Urothelium cell line (cell line): ENCODE measurements around the gene LRRTM4.
"Not testable (repeated sequence)": the region's sequence is repeated elsewhere in the genome, so short reads cannot be mapped to it uniquely, and the experiment has no call there.

Experiments used
- DNase-seq: peaks from one replicate; pipeline ENCODE4 v3.0.0; 2011; ENCODE audit warnings: low spot score, mixed read lengths
- FAIRE-seq: peaks from 2 replicates; lab custom pipeline; 2011; peaks lifted over from hg19 to GRCh38; lab: Jason Lieb, UNC

LRRTM4 gene

GRCh38 chr2:76793647-76794334 lies 728.4 kb downstream of the LRRTM4 start:
- FAIRE-seq = no peak
- DNase-seq = no peak

- DNase-seq, FAIRE-seq: not testable (repeated sequence)
These were observed 740.9 kb downstream of the LRRTM4 start for GRCh38 chr2:76781313-76781712.

GRCh38 chr2:76763276-76763675 lies 758.9 kb downstream of the LRRTM4 start:
- DNase-seq (no peak), FAIRE-seq (no peak)

- FAIRE-seq (no peak), DNase-seq (no peak)
These were observed 761.8 kb downstream of the LRRTM4 start for GRCh38 chr2:76760367-76760704.

GRCh38 chr2:76759634-76760366 lies 762.4 kb downstream of the LRRTM4 start:
- no peak for FAIRE-seq
- DNase-seq = no peak

- FAIRE-seq (no peak), DNase-seq (no peak)
These were observed 769.7 kb downstream of the LRRTM4 start for GRCh38 chr2:76752506-76752905.

GRCh38 chr2:76749858-76750257 lies 772.3 kb downstream of the LRRTM4 start:
- DNase-seq (peak; percentile 31), FAIRE-seq (no peak)

- DNase-seq = no peak
These were observed 773.4 kb downstream of the LRRTM4 start for GRCh38 chr2:76748581-76749296.

GRCh38 chr2:76745605-76746004 lies 776.6 kb downstream of the LRRTM4 start:
- DNase-seq = no peak
- no peak for FAIRE-seq

More at GRCh38 chr2:76748581-76749296, 773.4 kb downstream of the LRRTM4 start:
- no peak for FAIRE-seq

- DNase-seq (no peak), FAIRE-seq (no peak)
These were observed 784.6 kb downstream of the LRRTM4 start for GRCh38 chr2:76737607-76738006.

- DNase-seq = no peak
- FAIRE-seq = no peak
These were observed 788.4 kb downstream of the LRRTM4 start for GRCh38 chr2:76733736-76734135.

GRCh38 chr2:76731157-76731556 lies 791.0 kb downstream of the LRRTM4 start:
- no peak for DNase-seq
- FAIRE-seq = no peak

- no peak for FAIRE-seq
- no peak for DNase-seq
These were observed 792.2 kb downstream of the LRRTM4 start for GRCh38 chr2:76730021-76730420.

GRCh38 chr2:76721226-76721625 lies 801.0 kb downstream of the LRRTM4 start:
- no peak for FAIRE-seq
- DNase-seq = no peak

- no peak for DNase-seq
- FAIRE-seq = no peak
These were observed 808.9 kb downstream of the LRRTM4 start for GRCh38 chr2:76713312-76713711.

- DNase-seq = no peak
- no peak for FAIRE-seq
These were observed 810.7 kb downstream of the LRRTM4 start for GRCh38 chr2:76711490-76711889.

GRCh38 chr2:76700894-76701293 lies 821.3 kb downstream of the LRRTM4 start:
- DNase-seq (no peak), FAIRE-seq (no peak)

- not testable (repeated sequence) for DNase-seq, FAIRE-seq
These were observed 824.0 kb downstream of the LRRTM4 start for GRCh38 chr2:76697998-76698713.
